GM19035 (cell line): ENCODE data around the gene OTOP2.
"Not testable (repeated sequence)": the region's sequence is repeated elsewhere in the genome, so short reads cannot be mapped to it uniquely, and the experiment has no call there.

Source experiments
- ATAC-seq: cut with Tn5 transposase; IDR thresholded peaks from one replicate; pipeline ENCODE4 v1.9.1; 2021; ENCODE audit not compliant: unreplicated experiment

OTOP2 gene

DNA sequence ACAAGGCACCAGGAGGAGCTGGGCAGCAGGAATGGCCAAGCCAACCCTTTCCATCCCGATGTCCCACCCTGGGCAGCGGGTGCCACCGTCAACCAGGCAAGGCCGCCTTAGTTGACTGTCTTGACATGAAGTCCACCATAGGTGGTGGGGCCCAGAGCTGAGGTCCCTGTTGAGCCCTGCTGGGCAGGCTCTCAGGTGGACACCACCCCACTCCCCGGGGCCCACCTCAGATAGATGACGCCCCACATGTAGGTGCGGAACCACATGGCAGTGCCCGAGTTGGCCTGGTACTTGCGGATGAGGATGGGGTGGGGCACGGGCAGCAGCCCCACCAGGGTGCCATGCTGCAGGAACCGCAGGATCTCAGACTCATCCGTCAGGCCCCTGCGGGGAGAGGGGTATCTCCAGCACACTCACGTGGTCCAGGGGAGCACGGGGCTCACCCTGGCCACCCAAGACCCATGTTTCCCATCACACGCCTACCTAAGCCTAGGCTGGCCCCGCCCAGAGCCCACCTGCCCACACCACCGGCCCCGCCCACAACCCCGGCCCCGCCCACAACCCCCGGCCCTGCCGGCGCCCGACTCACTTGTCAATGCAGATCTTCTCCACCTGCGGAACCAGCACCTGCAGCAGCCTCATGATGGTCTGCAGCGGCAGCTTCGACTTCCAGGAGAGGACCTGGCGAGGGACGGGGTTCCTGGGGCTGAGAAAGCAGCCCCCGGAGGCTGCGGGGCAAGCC lies 27.8 kb downstream of the OTOP2 start:
- ATAC-seq, result no peak

DNA sequence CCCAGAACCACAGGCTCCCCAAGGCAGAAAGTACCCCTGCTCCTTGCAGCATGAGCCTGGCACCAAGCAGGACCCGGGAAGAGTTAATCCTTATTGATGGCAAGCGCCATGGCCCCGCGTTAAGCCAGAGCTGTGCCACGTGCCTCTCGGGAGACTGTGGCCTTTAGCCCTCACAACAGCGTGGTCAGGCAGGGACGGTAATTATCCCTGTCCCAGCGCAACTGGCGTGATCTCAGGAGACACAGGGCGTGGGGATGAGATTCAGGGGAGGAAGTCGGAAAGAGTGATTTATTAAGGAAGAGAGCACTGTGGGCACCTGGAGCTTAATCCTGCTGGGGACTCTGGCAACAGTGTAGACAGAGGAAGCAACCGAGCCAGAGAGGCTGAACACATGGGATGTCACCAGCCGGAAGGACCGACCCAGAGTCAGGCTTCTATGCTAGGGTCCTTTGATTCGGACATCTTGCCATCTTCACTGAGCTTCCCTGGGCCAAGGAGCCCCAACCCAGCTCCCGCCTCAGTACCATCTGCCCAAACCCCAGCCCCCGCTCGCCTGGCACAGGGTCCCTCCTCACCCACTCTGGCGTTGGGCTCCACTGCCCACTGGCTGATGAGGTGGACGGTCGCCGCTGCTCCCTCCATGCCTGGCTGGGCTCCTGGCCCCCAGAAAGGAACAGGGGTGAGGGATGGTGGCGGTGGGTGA lies 28.5 kb downstream of the OTOP2 start:
- ATAC-seq, result no peak

- ATAC-seq, result no peak
Observed at GRCh38 chr17:74953134-74953687, 29.1 kb downstream of the OTOP2 start.

DNA sequence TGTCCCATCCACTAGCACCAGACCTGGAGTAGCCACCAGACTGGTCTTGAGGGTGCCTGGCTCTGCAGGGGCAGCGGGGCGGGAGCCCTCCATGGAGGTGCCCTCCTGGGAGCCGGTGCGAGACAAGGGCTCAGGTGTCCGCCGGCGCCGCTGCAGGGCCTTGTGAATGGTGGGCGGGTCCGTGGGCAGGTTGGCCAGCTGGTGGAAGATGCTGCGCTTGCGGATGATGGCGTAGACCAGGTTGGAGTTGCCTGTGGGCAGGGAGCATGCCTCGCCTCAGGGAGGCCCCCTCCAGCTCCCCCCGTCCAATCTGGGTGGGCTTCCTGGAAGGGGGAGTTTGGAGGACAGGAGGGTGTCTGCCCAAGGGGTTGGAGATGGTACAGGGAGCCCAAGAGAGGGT lies 30.0 kb downstream of the OTOP2 start:
- no peak for ATAC-seq

- no peak for ATAC-seq
Observed at GRCh38 chr17:74954665-74955421, 30.8 kb downstream of the OTOP2 start.

DNA sequence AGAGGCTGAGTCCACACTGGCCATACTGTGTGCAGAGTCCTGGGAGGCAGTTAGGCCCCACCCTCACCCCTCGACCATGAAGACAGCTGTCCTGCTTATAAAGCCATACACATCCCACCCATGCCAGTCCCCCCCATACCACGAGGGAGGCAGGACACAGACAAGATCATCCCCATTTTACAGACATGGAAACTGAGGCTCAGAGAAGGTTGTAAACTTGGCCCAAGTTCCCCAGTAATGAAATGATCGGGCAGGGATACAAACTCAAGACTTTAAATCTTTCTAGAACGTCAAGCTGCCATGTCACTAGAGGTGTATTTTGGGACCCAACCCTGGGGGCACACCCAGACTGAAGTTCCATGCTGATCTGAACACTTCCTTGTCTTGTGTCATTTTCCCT lies 32.0 kb downstream of the OTOP2 start:
- no peak for ATAC-seq

- no peak for ATAC-seq
Observed at GRCh38 chr17:74957935-74958740, 34.1 kb downstream of the OTOP2 start.

GRCh38 chr17:74959826-74960515 lies 35.9 kb downstream of the OTOP2 start:
- no peak for ATAC-seq

- no peak for ATAC-seq
Observed at GRCh38 chr17:74960570-74961342, 36.7 kb downstream of the OTOP2 start.

DNA sequence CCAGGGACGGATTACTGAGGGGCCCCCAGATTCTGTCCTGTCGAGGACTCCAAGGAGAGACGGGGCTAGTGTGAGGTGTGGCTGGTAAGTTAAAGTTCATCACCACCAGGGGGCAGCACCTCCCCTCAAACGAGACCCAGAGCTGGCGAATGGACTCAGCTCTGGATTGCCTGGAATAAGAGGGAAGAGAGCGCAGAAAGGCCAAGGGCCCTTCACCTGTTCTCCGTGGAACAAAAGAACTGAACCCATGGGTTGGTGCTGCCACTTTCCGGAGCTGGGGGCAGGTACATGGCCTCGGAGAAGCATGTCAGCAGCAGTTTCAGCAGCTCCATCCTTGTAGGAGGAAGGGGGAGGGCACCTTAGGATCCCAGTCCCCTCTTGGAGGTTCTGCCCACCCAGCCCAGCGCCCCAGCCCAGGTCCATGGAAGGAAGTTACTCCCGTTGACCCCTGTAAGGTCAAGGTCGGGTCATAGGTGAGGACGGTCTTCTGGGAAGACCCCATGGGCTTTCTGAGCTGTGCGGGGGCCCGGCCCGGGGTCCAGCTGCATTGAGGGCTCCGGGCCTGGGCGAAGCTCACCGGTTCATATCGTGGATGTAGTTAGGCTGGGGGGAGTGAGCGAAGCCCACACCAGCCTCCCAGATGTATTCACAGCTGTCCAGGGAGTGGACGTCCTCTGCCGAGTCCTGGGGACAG lies 37.7 kb downstream of the OTOP2 start:
- ATAC-seq, result no peak

- ATAC-seq, result no peak
Observed at GRCh38 chr17:74962622-74963394, 38.7 kb downstream of the OTOP2 start.

- no peak for ATAC-seq
Observed at GRCh38 chr17:74963656-74964055, 39.6 kb downstream of the OTOP2 start.

DNA sequence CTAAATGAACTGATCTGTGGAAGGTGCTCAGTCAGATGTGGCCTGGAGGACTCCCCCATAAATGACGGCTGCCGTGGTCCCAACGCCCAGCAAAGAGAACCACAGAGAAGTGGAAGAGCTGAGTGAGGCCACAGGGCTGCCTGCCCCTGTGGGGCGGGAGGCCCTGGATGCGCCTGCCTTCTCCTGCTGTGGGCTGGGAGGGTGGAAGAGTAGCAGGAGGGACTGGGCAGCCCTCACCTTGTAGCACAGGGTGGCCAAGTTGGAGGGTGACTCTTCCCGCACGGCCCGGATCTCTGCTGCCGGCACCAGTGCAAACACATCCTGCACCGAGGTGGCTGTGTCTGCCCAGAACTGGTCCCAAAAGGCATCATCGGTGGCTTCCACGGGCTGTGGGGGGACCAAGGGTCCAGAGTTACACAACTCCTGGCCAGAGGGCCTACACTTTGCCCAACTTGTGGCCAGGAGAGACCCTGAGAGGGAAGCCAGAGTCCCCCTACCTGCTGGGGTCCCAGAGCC lies 40.2 kb downstream of the OTOP2 start:
- no peak for ATAC-seq

DNA sequence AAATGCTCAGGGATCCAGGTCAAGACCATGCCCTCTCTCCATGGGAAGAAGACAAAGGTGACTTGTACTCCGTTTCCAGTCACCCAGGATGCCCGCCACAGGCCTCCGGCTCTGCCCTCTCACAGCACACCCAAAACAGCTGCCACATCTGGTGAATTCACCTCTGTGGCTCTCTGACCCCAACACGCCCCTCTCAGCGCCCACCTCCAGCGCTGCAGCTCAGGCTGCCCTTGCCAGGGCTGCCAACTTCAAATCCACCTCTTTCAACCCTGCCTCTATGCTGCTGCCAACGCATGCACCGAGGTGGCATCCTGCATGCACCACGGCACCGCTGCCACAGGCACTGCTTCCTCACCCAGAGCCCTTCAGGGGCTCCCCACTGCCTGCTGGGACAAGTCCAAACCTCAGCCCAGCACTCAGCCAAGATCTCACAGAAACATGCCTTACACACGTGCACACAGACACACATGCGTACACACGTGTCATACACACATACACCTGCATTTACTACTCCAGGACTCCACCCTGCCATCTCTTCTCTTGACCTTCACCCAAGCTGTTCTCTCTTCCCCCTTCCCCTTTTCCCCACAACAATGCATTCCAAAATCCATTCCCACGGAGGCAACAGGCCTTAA lies 41.0 kb downstream of the OTOP2 start:
- no peak for ATAC-seq

DNA sequence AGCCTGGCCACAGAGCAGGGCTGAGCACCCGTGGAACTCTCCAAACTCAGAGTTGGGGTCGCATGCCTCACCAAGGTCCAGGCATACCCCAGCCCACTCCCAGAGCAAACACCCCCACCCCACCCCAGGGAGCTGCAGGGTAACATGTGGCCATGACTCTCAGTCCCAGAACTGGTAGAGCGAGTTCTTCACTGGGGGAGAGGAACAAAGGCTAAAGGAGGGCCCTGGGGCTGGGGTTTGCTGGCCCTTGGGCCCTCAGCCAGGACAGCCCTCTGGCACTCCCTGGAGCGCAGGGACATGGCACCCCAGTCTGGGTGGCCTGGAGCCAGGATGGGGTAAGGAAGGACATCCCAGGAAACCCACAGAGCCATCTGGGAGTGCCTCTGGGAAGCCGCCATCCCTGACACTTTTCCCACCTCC lies 44.3 kb downstream of the OTOP2 start:
- ATAC-seq, result no peak

DNA sequence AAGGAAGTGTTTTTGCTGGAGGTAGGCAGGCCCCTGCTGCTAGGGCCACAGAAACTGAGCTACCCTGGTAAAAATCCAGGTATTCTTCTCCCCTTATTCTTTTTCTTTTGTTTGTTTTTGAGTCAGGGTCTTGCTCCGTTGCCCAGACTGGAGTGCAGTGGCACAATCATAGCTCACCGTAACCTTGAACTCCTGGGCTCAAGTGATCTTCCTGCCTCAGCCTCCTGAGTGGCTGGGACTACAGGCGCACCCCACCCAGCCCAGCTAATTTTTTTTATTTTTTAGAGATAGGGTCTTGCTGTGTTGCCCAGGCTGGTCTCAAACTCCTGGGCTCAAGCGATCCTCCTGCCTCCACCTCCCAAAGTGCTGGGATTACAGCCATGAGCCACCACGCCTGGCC lies 45.4 kb downstream of the OTOP2 start:
- not testable (repeated sequence) for ATAC-seq

DNA sequence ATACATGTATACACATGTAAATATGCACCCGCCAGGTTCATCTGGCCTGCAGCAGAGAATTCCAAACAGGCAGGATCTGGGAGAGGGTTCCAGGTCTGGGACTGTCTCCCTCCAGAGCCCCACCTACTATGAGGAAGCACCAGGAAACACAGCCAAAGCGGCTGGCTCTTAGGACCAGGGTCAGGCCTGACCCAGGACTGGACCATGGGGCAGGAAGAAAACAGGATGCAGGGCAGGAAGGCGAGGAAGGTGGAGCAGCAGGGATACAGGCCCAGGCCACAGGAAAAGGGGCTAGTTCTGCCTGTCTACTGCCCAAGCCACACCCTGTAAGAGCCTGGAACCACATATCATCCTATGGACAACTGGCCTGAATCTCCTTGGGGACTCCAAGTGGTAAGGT lies 46.3 kb downstream of the OTOP2 start:
- no peak for ATAC-seq
